Body of pancreas (tissue), 4 donors: ENCODE measurements around the gene RAB34. TPM values are rescaled to one million over a fixed set of nuclear protein-coding genes. Genes with fewer than 3 reads are reported as not detected.
"Not testable (repeated sequence)": the region's sequence is repeated elsewhere in the genome, so short reads cannot be mapped to it uniquely, and the experiment has no call there.

Experiments used
- ATAC-seq: fragments of 150-250 bp; one replicate; pipeline ENCODE4 v1.9.1; 2016
- DNase-seq, 4 donors: peaks; one replicate each; pipeline ENCODE4 v3.0.0-alpha.2; 2019
- H3K27ac ChIP-seq, 4 donors: fragments of 200-600 bp; sonication (generic); 1 replicate in 3 of 4; 2 replicates in 1 of 4; pipeline versions ENCODE4 v1.5.1 to v1.6.1; 2016 to 2019; ENCODE audit warnings: mild to moderate bottlenecking in 1 of 4, mixed read lengths in 1 of 4, moderate library complexity in 1 of 4
- H3K27me3 ChIP-seq, 2 donors: fragments of 200-600 bp; sonication (generic); one replicate each; pipeline ENCODE4 v1.6.0; 2016; ENCODE audit warnings: mild to moderate bottlenecking in 1 of 2
- H3K36me3 ChIP-seq, 2 donors: fragments of 200-600 bp; sonication (generic); replicated peaks in 1 of 2; 2 replicates each; pipeline ENCODE4 v1.5.1; 2016; ENCODE audit warnings: low read depth in 2 of 2; ENCODE audit not compliant: insufficient read depth in 1 of 2
- H3K4me1 ChIP-seq: fragments of 200-600 bp; sonication (generic); one replicate; pipeline ENCODE4 v1.6.0; 2016
- H3K4me3 ChIP-seq, 2 donors: fragments of 200-600 bp; sonication (generic); 1 replicate in 1 of 2; 2 replicates in 1 of 2; pipeline ENCODE4 v1.5.1; 2016 to 2019
- H3K9me3 ChIP-seq, 3 donors: fragments of 200-600 bp; sonication (generic); 1 replicate in 2 of 3; 2 replicates in 1 of 3; pipeline ENCODE4 v1.5.1; 2016
- POLR2A ChIP-seq, 3 donors: fragments of 450-650 bp; IDR thresholded peaks; one replicate each; pipeline ENCODE4 v1.6.1; 2016; ENCODE audit warnings: antibody characterized with exemption in 3 of 3, mild to moderate bottlenecking in 2 of 3
- WGBS, 2 donors: methylation state at CpG; one replicate each; pipeline ENCODE4 v1.1.5; 2017; 5-methylcytosine and 5-hydroxymethylcytosine counted together
- intact Hi-C: fragments of 100-400 bp; cut with DNase I; formaldehyde crosslinking; loops from one replicate; pipeline ENCODE4 v1.15.1; 2023
- total RNA-seq, 2 donors: library from RNA; depleted of rRNA; stranded (reverse); fragments of >200 nt; gene quantifications; one replicate each; pipeline ENCODE4 v1.1.0, GENCODE V29; 2016
- TF ChIP-seq, protein P1 (sequence below), 7 experiments: fragments of 450-650 bp in 4 of 7; fragments of 200-600 bp in 3 of 7; sonication (generic) in 3 of 7; IDR thresholded peaks; one replicate each; pipeline ENCODE4 v1.5.1; 2016 to 2019; ENCODE audit warnings: antibody characterized with exemption in 7 of 7

Gene RAB34
- total RNA-seq, 2 donors from 2014 or later = 18.2 to 61.3 TPM

DNA sequence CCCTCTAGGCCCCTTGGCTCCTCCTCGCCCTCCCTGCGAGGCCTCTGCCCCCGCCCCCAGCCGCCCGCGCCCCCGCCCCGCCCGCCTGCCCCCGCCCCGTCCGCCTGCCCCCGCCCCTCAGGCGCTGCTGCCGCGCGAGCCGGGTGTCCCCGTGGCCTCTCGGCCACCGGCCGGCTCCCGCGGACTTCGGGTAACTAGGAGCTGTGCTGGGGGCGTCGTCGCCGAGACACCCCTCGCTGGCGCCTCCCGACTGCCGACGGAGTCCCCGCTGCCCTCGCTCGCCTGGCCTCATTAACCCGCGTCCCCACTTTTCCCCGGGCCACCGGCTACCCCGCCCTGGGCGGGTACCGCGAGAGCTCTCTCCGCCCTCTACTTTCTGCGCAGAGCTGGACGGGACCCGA, 8.6 kb upstream of the RAB34 start, which contains the start of gene TLCD1:
TSS of gene TLCD1 (minus strand) at position 8 of the 401 bp plus-strand sequence. CDS start 136 bp downstream, outside the sequence.
- Histone ChIP-seq H3K27ac (peak within 1 kb of the TSS; percentile 95 to 99 (median 98)), H3K36me3 (peaks cover 18 to 22% of the 10 kb centered on the region in 2 donors), H3K27me3 (no peaks in the 10 kb centered on the region), H3K4me3 (peak within 1 kb of the TSS; percentile 54 to 59), H3K4me1 (peaks cover 52% of the 10 kb centered on the region), H3K9me3 (no peaks in the 10 kb centered on the region)
- no peak for TF ChIP-seq POLR2A (IDR thresholded peaks at IDR 0.05)
- TF ChIP-seq, protein P1, sequence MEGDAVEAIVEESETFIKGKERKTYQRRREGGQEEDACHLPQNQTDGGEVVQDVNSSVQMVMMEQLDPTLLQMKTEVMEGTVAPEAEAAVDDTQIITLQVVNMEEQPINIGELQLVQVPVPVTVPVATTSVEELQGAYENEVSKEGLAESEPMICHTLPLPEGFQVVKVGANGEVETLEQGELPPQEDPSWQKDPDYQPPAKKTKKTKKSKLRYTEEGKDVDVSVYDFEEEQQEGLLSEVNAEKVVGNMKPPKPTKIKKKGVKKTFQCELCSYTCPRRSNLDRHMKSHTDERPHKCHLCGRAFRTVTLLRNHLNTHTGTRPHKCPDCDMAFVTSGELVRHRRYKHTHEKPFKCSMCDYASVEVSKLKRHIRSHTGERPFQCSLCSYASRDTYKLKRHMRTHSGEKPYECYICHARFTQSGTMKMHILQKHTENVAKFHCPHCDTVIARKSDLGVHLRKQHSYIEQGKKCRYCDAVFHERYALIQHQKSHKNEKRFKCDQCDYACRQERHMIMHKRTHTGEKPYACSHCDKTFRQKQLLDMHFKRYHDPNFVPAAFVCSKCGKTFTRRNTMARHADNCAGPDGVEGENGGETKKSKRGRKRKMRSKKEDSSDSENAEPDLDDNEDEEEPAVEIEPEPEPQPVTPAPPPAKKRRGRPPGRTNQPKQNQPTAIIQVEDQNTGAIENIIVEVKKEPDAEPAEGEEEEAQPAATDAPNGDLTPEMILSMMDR (IDR thresholded peaks at IDR 0.05) = no peak
- 0% methylated on average over 41 of the region's 49 CpGs; no CpG with 5 or more reads in 1 of the 2 donors for WGBS, 2 donors
- intact Hi-C loops = no loop called here
- peak; percentile 68 to 72 (median 70) for DNase-seq
- ATAC-seq = peak; percentile 39

DNA sequence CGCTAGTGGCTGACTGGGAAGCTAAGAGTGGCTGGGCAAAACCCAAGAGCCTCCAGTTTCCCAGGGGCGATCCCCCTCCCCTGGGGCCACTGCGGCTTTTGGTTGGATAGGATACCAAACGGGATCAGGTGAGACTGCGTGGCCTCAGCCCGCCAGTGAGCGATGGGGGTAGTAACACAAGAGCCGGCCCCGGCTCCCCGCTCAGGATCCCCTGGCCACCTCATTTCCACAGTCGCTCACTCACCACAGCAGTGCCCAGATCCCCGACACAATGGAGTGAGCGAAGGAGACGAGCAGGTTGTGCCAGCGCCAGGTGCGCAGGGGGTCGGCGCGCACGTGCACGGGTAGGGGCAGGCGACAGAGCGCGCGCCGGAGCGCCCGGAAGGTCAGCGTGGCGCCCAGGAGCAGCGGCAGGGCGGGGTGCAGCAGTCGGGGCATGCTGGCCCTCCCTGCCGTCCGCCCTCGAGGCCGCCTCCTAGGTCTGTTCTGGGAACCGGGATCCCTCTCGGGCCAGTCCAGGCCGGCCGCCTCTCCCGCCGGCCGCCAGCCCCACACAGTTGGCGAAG, 8.1 kb upstream of the RAB34 start:
- no peaks in the 10 kb centered on the region for H3K27me3 ChIP-seq
- H3K27ac ChIP-seq = peak overlapping the region; percentile 95 to 99 (median 98)
- WGBS, 2 donors = 0% methylated on average over 2 to 39 of the region's 45 CpGs
- H3K9me3 ChIP-seq = no peaks in the 10 kb centered on the region
- H3K4me3 ChIP-seq = peak overlapping the region in 1 of 2 donors; percentile 14
- TF ChIP-seq, protein P1 (IDR thresholded peaks at IDR 0.05) = no peak
- TF ChIP-seq POLR2A (IDR thresholded peaks at IDR 0.05) = peak in 2 of 3 donors; percentile 43 to 63
- ATAC-seq (no peak), DNase-seq (peak; percentile 68 to 78 (median 77))
- intact Hi-C loops = no loop called here
- H3K36me3 ChIP-seq = peaks cover 18 to 22% of the 10 kb centered on the region in 2 donors
- H3K4me1 ChIP-seq = peaks cover 57% of the 10 kb centered on the region

DNA sequence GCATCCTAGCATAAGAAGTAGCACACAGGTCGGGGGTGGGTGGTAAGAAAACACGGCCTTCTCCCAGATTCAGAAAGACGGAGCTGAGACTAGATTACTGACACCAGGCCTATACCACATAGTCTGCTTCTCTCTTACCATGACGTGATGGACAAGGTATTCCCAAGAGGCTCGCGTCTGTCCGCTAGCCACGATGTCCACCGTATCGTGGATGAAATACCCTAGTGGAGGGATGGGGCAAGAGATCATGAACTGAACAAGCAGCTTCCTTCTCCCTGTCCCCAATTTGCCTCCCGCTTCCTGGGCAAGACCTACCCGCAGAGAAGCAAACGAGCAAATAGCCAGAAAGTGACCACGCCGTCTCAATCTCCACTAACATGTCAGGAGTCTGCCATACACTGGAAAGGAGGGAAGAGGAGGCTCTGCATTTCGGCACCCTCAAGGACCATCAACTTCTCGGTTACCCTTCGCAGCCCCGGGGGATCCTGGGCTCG, 7.5 kb upstream of the RAB34 start:
- TF ChIP-seq POLR2A (IDR thresholded peaks at IDR 0.05) = no peak
- TF ChIP-seq, protein P1 (IDR thresholded peaks at IDR 0.05) = peak in 1 of 7 experiments; percentile 5
- DNase-seq (peak in 1 of 4 donors; percentile 25), ATAC-seq (no peak)
- intact Hi-C loops = no loop called here
- H3K4me3 ChIP-seq = no peak overlapping the region
- peaks cover 18 to 22% of the 10 kb centered on the region in 2 donors for H3K36me3 ChIP-seq
- H3K9me3 ChIP-seq = no peaks in the 10 kb centered on the region
- peaks cover 61% of the 10 kb centered on the region for H3K4me1 ChIP-seq
- WGBS, 2 donors = 13 to 19% methylated on average over 14 to 20 of the region's 20 CpGs
- no peaks in the 10 kb centered on the region for H3K27me3 ChIP-seq
- peak overlapping the region; percentile 95 to 99 (median 98) for H3K27ac ChIP-seq

DNA sequence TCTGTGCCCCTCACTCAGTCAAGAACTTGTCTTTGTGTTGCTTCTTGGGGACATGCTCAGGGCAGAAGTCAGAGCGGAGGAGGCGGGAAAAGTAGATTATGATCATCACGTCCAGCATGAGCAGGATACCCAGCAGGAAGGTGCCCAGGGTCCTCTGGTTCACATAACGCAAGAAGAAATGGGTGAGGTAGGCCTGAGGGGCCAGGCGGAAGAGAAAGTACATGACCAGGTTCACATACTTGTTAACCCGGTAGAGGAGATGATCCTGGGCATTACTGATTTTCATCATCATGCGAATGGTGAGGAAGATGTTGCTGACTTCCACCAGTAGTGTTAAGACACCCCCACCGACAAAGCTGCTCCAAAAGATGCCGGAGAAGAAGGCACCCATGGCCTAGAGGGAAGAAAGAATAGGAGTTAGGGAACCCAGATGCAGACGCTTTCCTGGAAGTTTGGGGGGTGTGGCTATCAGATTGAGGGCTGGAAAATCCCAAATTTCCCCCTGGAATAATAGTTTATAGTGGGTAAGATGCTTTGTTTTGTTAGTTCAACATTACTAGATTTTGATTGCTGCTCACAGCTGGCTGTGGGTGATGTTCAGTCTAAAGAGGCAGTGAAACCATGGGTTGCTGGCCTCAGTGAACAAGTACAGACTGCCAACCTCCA, 7.0 kb upstream of the RAB34 start:
- peaks cover 18 to 22% of the 10 kb centered on the region in 2 donors for H3K36me3 ChIP-seq
- peak overlapping the region in 3 of 4 donors; percentile 95 to 99 (median 99) for H3K27ac ChIP-seq
- H3K27me3 ChIP-seq = no peaks in the 10 kb centered on the region
- intact Hi-C loops = no loop called here
- no peak for TF ChIP-seq POLR2A (IDR thresholded peaks at IDR 0.05)
- TF ChIP-seq, protein P1 (IDR thresholded peaks at IDR 0.05) = no peak
- ATAC-seq (no peak), DNase-seq (no peak)
- 80 to 86% methylated on average over 10 of the region's 10 CpGs for WGBS, 2 donors
- H3K4me1 ChIP-seq = peaks cover 61% of the 10 kb centered on the region
- no peaks in the 10 kb centered on the region for H3K9me3 ChIP-seq
- no peak overlapping the region for H3K4me3 ChIP-seq

DNA sequence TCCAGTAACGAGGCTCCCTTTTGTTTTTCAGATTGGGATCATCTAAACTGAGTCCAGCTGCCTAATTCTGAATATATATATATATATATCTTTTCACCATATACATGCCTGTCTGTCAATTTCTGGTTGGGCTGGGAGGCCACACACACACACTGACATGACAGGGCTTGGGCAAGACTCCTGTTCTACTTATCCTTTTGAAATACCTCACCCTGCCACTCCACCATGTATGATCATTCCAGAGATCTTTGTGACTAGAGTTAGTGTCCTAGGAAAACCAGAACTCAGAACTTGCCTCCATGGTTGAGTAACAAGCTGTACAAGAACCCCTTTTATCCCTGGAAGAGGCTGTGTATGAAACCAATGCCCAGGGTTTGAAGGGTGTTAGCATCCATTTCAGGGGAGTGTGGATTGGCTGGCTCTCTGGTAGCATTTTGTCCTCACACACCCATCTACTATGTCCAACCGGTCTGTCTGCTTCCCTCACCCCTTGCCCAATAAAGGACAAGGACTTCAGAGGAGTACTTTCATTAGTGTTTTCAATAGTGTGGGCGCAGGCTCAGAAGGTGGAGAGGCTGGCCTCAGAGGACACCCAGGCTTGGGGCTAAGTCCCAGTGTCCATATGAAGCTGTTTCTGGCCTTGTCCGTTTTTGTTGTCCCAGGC, 6.3 kb upstream of the RAB34 start:
- Histone ChIP-seq H3K4me1 (peaks cover 60% of the 10 kb centered on the region), H3K36me3 (peaks cover 18 to 22% of the 10 kb centered on the region in 2 donors)
- ATAC-seq, intact Hi-C loops, H3K4me3 ChIP-seq, H3K27ac ChIP-seq, H3K9me3 ChIP-seq, DNase-seq, H3K27me3 ChIP-seq: not testable (repeated sequence)
- 76 to 87% methylated on average over 4 of the region's 4 CpGs for WGBS, 2 donors
